Stimulated activated CD8-positive, alpha-beta memory T cell treated with anti-CD3 and anti-CD28 coated beads, Interleukin-4, amount 100 ng/mL, for 24 hours (primary cell): ENCODE measurements around the gene KIFC3.
A peak's percentile ranks its signal among the peaks of the same experiment; 100 is the strongest.
"Not testable (repeated sequence)": the region's sequence is repeated elsewhere in the genome, so short reads cannot be mapped to it uniquely, and the experiment has no call there.

Experiments
- DNase-seq: peaks from one replicate; pipeline ENCODE4 v3.0.0-alpha.2; 2020; ENCODE audit warnings: low read depth

Gene KIFC3

DNA sequence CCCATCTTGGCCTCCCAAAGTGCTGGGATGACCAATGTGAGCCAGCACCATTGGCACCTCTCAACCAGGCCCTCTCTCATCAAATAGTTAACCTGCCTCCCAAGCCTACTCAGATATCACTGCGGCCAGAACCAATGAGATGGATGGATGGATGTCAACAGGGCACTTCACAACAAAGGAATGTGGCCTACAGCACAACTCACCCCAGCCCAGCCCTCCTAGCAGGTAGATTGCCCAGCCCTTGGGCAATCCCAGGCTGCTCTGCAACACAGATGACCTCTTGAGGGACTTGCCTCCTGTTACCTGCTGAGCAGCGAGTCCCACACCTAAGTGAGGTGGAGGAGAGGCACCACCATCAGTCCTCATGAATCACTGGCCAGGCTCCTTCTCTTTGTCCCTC is 22.6 kb upstream of the KIFC3 start:
- DNase-seq = no peak

DNA sequence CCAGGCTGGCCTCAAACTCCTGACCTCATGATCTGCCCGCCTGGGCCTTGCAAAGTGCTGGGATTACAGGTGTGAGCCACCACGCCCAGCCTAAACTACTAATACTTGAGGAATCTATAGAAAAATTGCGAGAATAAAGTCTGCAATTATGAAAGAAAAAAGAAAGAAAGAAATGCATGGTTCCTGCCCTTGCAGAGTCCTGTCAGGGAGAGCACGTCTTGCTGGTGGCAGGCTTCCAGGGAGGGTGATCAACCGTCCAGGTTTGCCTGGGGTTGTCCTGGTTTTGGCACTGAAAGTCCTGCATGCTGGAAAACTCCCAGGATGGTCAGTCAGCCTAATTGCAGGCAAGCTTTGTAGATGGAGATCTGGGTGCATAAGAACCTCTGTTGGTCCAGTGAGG is 21.5 kb upstream of the KIFC3 start:
- no peak for DNase-seq

DNA sequence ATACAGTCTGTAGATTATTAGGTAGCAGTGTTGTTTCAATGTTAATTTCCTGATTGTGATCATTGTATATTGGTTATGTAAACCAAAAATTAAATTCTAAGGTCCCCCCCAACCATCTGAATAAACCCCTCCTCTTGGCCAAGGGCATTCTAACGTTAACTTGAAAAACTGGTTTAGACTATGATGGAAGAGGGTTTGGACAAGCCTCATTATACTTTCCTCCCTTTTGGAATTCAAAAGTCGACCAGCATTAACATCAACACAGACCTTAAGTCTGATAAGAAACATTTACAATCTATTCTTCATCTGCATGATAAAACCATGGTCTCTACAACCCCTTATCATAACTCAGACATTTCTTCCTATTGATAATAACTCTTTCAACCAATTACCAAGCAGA is 20.6 kb upstream of the KIFC3 start:
- no peak for DNase-seq

DNA sequence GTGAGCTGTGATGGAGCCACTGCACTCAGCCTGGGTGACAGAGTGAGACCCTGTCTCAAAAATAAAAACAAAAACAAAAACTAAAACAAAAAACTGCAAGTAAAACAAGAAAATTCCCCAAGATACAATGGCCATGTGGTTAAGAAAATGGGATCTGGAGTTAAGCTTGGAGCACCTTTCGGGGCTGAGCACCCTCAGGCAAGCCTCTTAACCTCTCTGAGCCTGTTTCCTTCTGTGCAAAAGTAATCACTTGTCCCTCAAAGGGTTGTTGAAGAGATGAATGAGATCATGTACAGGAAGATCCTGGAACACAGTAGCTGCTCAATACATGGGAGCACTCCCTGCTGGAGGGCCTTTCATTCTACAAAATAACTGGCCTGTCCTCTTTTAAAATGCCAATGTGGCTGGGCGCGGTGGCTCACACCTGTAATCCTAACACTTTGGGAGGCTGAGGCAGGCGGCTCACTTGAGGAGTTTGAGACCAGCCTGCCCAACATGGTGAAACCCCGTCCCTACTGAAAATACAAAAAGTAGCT is 19.8 kb upstream of the KIFC3 start:
- no peak for DNase-seq

DNA sequence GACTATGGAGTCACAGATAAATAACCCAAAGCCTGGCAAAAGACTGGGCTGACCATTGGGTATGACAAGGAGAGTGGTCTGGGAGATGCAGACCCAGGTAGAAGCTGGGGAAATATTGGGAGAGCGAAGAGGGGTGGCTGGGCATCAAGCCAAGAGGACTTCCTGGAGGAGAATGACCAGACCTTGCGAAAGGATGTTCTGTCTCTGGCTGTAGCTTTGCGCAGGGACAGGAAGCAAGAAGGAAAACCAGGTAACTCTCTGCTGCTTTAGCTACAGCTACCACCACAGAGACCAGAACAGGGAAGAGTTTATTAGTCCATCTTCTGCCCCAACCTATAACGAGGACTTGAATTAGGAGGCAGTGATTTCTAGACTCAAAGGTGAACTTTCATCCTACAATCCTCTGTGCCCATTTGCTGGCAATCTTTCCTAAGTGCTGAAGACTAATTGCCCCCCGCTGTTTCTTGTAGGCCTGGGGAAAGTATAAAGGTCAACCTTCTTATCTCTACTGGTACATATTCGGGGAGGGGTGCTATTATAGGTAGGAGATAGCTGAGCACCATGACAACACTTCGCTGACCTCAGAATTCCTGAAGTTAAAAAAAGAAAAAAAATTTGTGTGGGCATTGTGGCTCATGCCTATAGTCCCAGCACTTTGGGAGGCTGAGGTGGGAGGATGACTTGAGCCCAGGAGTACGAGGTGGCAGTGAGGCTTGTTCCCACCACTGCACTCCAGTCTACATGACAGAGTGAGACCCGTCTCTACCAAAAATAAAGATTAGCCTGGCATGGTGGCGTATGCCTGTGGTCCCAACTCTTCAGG is 19.1 kb upstream of the KIFC3 start:
- no peak for DNase-seq

DNA sequence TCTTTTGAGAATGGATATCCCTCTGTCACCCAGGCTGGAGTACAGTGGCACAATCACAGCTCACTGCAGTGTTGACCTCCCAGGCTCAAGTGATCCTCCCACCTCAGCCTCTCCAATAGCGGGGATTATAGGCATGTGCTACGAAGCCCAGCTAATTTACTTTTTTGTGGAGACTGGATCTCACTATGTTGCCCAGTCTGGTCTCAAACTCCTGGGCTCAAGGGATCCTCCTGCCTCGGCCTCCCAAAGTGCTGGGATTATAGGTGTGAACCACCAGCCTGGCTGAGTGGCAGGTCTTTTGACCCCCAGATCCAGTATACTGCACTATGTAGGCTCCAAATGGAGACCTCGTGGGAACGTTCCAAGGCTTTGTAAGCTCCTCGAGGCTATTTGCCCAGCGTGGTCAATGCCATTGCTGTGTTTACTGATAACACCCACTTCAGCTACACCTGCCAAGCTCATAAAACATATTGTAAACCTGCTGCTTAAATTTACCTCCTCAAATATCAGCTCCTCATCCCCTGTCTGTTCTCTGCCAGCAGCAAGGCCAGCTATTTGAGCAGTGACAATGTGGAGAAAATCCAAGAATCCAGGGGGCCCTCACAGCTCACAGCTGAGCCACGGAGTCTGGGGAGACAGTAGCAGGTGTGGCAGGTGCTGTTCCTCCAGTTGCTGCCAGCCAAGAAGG is 16.2 kb upstream of the KIFC3 start:
- DNase-seq = no peak

DNA sequence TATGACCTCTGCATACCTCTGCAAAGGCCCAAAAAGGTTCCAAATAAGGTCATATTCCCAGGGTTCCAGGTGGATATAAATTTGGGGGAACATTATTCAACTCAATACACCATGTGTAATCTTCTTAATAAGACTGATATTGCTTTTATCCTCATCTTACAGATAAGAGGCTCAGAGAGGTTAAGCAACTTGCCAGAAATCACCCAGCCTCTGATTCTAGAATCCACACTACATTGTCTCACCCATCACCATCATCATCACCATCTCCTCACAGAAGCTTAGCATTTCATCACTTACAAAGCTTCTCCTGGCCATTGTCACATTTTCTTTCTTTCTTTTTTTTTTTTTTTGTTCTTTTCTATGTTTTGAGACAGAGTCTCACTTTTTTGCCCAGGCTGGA is 15.4 kb upstream of the KIFC3 start:
- no peak for DNase-seq

DNA sequence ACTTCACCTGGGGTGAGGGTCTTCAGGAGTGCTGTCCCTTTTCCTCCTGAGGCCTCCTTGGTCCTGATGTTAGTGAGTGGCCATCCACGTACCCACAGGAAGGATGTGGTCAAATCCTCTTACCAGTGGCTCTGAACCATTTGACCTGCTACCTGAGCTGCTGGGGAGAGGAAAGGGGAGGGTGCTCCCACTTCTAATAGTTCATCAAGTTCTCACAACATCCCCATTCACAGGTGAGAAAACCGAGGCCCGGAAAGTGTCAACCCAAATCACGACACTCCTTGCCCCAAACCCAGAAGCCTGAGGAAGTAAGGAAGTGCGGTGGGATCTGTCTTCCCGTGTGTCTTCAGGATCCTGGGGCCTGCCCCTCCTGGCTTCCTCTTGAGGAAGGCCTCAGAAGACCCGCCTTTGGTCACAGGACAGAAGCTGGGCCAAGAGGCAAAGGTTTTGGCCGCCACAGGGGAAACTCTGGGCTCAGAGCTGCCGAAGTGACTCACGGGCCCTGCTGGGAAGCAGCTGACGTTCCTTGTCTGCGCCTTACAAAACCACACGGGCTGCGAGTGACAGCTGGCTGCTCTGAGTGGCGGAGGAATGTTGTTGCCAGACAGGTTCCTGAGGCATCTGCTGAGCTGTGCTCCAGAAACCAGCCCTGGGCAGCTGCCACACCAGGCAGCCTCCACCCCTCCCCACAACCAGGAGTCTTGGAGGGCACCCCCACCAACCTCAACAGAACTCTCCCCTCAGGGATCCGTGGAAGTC is 13.9 kb upstream of the KIFC3 start:
- DNase-seq = peak; percentile 25

DNA sequence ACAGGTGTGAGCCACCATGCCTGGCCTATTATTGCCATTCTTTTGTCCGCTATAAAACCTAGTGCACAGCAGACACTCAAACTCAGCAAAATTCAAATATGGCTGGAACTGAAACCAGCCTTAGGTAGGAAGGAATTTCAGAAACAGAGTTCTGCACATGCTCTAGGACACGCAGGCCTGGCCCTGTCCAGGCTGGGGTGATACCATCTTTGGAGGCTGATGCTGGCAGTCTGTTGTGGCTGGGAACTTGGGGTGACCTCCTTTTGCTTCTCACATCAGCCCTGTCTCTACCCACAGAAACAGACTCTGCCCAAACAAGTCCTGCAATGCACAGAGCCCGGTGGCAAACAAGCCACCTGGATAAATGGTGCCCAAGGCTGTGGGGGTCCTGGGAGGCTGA is 12.6 kb upstream of the KIFC3 start:
- no peak for DNase-seq

DNA sequence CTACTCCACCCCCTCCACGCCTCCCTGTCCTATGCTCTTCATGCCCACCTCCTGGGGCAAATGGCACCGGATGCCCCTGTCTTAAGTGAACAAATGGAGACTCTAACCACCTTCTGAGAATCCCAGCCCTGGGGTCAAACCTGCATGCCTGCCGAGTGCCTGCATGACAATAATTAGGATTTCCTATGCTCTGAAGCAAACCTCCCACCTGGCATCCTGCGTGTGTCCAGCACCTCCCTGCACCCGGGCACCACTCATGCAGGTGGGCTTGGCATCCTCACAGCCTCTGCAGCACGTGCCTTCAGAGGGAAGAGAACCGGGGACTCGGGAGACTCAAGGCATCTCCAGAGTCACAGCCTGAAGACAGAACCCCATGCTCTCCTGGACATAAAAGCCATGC is 11.2 kb upstream of the KIFC3 start:
- DNase-seq = no peak

DNA sequence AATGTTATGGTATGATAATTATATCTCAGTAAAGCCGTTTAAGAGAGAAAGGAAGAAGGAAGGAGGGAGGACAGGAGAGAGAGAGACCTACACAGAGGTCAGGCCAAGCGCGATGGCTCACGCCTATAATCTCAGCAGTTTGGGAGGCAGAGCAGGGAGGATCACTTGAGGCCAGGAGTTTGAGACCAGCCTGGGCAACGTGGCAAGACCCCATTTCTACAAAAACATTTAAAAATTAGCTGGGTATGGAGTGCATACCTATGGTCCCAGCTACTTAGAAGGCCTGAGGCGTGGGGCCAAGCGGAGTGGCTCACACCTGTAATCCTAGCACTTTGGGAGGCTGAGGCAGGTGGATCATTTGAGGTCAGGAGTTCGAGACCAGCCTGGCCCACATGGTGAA is 9.0 kb upstream of the KIFC3 start:
- DNase-seq = not testable (repeated sequence)

DNA sequence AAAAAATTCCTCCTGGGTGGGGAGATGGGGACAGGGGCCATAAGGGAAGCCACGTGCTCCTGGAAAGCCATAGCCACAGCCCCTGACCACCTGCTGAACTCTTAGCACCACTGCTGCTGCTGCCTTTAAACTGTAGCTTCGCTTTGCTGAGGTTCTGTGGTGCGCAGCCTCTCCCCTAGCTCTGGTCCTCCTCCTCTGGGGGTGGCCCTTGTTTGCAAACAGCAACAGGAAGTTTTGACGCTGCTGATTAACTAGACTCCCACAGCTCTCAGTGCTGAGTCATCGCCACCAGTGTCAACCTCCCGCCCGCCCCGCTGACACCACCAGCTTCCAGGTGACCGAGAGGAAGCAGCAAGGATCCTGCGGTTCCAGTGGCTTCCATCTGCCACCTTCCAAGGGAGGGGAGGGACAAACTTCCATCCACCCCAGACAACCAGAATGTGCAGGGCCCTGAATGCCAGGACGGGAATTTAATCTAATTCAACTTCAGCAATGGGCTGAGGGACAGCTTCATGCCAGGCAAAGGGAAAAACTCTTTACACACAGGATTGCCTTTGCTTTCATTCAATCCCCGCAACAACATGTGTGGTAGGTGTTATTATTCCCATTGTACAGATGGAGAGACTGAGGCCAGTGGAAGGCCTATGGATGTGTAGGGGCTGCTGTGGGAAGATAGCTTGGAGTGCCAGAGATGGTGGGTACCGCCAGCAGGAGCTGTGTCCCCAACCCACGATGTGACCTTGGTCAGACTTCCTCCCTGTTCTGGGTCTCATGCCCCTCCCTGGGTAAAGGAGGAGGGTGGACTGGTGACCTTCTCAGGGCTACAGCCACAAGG is 8.1 kb upstream of the KIFC3 start:
- DNase-seq = peak; percentile 68

DNA sequence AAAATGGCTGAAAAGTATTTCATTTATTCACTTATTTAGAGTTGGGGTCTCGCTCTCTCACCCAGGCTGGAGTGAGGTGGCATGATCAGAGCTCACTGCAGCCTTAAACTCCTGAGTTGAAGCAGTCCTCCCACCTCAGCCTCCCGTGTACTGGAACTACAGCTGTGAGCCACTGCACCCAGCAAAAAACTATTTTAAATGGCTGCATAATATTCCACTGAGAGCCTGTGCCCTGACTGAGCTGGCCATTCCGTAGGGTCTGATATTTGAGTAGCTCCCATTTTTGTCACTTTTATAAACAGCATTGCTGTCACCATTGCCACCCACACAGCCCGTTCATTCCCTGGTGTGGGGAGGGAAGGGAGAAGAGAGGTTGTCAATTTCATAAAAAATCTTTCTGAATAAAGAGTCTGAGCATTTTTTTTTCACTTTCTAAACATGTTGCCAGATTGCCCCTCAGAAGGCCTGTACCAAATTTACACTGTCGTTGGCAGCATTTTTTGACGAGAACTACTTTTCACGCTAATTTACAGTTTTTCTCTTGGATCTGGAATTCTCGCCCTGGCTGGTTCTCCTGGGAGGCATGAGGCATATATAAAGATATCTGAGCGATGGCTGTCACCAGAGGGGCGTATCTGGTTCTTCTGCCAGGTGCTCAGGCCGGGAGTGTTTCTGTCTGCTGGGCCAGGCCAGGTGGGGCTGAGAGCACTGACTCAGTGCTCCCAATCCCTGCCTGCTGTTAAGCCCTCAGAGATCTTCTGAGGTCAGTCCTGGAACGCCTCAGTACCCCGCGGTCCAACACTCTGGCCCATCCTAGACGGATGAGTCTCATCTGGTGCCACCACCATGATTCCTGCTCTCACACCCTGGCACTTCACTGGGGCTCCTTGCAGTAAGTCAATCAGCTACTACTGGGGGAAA is 7.2 kb upstream of the KIFC3 start:
- no peak for DNase-seq

DNA sequence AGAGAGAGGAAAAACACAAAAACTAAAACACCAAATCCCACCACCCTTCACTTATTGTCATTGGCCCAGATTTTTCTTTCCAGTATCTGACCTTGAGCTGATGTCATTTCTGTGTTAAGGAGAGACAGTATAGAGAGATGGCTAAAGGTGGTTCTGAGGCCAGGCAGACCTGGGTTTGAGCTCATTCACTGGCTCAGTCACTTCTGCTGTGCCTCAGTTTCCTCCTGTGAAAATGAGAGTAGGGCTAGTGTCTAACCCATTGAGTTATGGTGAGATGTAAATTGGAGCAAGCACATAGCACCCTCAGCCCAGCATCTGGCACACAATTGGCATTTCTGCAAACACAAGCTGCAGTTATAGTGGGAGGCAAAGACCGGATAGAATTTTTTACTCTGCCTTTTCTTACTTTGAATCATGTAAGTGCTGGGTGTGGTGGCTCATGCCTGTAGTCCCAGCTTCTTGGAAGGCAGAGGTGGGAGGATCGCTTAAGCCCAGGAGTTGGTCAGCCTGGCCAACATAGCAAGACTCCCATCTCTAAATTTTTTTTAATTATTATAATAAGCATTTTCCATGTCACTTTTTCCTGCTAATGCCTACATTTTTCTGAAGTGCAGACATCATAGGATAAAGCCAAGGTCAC is 6.4 kb upstream of the KIFC3 start:
- DNase-seq = no peak

DNA sequence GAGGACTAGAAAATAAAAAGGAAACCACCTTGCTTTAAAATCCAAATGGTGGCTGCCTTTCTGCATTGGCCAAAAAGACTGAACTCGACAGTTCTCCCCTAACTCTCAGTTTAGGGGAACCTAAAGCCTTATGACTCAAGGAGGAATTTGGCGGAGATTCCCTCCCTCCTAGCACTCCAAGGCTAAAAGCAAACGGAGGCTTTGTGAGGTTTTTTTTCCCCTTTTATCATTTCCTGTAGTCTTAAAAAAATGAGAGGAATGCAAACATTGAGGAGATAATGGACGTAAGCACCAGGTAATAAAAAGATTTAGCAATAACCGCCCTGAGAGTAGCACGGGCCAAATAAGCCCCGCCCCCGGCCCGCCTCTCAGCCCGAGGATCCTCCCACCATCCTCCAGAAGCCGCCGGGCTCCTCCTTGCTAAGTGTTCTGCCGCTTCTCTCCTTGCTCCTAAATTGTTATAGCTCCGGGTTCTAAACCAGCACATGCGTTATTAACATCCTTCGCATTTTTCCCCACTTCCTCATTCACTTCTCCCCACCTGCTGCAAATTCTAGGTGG is 5.8 kb upstream of the KIFC3 start:
- DNase-seq = peak; percentile 47

DNA sequence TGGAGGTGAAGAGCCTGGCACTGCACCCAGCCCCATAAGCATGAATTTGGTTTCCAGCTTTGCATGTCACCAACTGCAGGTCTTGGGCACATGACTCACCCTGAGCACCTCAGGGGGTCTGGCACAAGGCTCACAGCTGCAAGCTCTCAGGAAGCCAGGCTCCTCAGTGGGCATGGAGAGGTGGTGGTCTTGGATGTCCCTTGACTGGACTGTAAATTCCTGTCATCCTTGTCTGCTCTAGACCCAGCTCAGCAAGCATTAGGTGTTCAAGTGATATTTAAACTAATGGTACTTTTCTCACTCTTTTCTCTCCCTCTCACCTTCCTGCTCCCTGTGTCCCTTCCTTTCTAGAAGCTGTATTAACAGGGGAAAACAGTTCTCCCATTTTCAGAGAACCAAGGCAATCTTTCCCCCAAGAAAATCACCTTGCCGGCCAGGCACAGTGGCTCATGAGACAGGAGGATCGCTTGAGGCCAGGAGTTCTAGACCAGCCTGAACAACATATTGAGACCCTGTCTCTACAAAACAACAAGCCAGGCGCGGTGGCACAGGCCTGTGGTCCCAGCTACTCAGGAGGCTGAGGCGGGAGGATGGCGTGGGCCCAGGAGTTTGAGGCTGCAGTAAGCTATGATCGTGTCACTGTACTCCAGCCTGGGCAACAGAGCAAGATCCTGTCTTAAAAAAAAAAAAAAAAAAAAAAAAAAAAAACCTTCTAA is 5.1 kb upstream of the KIFC3 start:
- DNase-seq = no peak

DNA sequence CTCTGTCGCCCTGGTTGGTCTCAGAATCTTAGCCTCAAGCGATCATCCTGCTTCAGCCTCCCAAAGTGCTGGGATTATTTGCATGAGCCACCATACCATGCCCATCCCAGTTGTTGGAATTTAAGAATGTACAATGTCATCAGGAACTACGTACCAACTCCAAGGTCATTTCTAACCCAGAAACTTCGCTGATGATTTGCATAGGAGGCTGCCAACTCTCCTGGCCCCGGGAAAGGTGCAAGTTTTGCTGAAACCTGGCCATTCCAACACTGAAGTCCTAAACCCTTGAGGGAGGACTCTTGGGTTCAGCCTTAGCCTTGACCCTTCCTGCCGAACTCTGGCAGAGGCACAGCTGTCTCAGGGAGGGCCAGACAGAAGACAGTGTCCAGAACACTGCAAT is 2.9 kb upstream of the KIFC3 start:
- no peak for DNase-seq

DNA sequence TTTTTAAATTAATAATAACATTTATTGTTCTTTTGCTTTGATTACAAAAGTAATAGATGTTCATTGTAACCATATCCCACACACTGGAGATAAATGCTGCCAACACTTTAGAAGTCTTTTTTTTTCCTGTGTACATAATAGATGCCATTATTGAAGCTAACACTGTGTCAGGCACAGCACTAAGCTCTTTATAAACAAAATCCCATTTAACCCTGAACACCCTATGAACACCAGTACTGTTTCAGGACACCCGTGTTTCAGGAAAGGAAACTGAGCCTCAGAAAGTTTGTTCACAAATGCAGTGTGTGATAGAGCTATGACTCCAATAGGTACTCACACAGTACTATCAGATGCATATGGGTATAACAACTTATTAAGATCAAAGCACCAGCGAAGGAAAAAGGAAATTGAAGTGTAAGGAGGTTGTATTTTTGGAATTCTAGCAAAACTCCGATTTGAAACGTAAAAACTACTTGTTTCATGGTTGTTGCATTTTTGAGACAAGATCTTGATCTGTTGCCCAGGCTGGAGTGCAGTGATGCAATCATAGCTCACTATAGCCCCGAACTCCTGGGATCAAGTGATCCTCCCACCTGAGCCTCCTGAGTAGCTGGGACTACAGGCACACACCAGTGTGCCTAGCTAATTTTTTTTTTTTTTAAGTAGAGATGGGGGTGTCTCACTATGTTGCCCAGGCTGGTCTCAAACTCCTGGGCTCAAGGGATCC is 2.0 kb upstream of the KIFC3 start:
- DNase-seq = no peak
